HG03520 (cell line): ENCODE results near the gene CCDC57.

Experiments
- ATAC-seq: cut with Tn5 transposase; IDR thresholded peaks from one replicate; pipeline ENCODE4 v1.9.1; 2021; ENCODE audit warnings: mild to moderate bottlenecking, moderate library complexity; ENCODE audit not compliant: unreplicated experiment

CCDC57 gene

DNA sequence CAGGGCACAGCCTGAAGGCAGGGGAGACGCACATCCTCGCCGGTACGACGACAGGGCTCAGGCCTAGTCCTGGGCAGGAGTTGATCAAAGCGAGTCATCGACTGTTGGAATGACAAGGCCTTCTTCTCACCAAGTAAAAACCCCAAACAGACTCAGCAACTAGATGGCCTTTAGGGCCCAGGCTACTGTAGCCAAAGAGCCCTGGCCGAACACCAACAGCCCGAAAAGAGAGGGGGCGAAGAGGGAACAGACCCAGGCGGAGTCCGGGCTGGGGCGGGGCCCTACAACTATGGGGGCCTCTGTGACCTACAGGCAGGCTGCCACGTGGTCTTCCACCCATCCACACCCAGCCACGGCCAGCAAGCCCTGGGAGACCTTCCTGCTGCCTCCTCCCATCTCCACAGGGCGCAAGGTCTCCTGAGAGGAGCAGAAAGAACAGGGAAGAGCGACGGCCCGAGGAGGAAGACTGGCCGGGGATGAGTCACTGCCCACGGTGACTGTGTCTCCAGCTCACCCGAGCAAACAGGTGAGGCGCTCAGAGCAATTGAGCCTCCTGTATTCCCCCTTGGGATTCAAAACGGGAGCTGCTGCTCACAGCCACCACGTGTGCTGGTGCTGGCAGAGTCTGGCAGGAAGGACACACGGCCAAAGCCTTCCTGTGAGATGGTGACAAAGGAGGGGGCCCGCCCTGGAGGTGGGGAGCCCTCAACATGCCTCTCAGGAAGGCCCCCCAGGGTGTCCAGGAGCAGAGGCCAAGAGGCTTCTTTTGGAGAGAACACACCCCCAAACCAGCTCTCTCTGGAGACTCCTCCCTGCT is 33.9 kb upstream of the CCDC57 start:
- no peak for ATAC-seq

DNA sequence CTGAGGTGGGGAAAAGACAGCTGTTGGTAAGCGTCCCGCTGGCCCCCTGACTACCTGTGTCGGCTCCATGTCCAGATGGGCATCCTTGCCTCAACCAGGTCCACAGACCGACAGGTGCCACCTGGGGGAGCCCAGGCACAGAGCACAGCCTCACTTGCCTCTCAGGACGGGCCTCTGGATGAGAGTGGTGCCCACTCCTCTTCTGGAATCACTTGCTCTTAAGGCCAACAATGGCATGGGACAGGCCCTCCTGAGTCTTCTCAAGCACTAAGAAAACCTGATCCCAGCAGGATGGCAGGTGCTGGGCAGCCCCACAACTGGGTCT is 33.4 kb upstream of the CCDC57 start:
- ATAC-seq, result no peak

DNA sequence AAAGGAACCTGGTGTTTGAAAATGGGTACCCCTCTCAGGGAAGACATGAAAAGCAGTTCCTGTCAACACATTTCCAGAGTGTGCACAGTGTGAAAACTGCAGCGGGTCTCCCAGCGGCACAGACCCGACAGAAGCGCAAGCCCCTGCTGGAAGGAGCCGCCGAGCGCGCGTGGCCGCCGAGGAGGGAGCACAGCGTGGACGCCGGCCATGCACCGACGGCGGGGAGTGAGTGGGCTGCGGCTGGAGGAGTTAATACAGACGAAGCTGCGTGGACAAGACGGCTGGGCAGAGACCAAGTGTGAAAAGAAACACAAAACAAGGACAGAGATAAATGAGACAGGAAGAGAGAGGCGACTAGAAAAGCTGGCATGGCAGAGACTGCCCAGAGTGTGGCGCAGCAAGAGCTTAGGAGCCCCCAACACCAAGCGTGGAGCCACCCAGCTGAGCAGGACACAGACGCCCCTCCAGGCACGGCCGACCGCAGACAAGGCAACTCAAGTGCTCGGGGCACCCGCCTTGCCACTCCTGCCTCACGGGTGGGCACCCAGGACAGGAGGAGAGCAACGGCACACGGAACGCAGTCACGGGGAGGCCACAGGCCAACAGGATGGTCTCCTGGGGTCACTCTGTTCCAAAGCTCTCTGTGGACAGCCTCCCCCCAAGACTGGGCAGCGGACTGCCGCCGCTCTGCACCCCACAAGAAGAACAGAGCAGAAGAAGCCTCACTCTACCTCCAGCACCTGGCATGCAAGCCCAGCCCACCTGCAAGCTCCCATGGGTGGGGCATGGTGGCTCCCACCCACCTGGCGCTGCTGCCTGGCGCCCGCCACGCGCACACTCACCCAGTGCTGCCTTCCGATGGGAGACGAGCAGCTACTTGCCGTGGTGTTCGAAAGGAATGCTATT is 32.7 kb upstream of the CCDC57 start:
- ATAC-seq, result no peak

DNA sequence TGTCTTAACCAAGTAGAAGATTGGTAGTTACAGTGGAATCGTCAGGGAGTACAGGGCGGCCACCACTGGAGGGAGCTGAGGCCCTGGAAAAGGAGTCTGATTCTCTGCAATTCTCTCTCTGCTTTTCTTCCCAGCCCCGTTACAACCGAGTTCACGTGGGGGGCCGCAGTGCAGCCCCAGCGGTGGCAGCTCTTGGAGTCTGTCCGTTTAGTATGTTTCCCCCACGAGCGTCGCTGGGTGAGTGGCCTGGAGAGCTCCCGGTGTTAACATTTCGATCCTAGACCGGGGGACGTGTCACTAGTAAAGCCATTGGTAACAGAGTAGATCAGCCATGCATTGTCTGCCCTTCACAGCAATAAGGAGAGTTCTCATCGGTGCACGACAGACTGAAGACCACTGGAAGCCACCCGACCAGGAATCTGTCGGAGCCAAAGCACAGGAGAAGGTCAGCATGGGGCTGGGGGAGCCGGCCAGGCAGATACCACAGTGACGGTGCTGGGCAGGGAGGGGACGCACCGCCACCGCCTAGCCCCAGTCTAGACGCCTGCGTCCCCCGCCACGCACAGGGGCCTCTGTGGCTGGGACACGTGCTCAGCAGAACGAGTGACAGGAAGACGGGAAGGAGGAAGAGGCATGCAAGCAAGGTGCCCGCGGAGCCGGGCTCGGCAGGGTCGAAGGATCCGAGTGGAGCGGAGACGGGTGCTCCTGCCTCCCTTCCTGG is 31.9 kb upstream of the CCDC57 start:
- ATAC-seq, result no peak

DNA sequence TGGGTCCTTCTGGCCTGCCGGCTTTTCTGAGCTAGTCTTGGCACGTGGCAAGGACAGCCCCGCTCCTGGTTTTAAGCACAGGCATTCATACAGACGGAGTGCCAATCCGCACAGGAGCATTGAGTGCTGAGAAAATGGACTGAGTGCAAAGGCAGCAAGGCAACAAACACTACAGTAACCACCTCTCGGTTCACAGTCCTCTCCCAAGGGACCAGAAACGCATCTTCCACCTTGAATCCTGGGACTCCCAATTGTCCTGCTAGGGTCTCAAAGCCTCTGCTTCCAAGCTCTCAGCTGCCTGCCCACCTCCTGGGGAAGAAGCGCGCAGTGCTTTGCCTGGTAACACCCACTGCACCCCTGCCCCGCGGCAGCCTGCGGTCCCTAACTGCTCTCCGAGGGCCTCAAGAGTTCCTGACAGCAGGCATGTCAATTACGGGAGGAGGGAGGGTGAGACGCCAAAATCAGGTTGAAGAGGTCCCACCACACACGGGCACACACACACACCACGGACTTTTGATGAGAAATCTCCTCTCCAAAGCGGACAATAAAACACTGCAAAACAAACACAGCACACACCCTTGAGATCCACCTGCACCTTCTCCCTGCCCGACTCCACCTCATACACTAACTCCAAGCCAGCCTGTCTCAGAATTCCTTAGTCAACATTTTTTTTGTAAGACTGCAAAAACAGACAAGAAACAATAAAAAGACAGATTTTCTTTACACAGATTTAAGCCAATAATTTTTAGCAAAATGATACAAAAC is 31.2 kb upstream of the CCDC57 start:
- ATAC-seq, result no peak

DNA sequence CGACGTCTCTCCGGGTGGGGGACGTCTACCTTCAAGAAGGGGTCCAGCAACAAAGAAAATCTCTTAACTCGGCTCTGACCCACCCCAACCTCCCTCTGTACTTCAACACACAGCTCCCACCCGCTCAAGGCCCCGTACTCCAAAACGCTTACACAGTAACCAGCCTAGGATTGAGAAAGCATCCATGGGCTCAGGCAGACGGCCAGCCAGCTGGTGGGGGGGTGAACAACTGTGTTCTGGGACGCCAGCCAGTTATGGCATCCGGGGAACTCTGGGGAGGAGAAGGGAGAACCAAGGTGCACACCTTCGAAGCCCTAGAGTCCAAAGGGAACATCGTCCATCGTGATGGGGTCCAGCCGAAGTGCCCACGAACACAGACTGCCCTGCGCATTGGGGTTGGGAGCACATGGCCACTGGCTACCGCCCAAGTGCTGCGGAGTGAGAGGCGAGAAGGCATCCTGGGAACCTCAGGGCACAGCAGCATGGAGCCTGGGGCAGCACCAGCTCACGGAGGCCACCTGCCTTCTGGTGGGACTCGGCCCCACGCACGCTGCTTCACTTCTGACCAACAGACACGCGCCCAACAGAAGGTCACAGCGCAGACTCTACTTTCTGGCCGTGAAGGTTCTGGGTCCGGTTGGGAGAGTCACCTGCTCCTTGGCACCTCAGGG is 30.5 kb upstream of the CCDC57 start:
- no peak for ATAC-seq

DNA sequence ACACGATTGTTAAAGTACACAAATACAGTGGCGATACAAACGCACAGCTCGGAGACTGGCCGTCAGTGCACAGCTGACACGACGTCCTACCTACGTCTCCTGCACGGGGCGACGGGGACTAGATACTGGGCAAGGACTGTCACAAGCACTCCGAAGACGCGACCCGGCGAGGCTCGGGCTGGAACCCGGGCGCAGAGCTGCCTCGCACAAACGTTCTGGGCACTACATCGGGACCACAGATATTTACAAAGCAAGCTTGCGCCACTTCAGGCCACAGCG is 30.0 kb upstream of the CCDC57 start:
- no peak for ATAC-seq

DNA sequence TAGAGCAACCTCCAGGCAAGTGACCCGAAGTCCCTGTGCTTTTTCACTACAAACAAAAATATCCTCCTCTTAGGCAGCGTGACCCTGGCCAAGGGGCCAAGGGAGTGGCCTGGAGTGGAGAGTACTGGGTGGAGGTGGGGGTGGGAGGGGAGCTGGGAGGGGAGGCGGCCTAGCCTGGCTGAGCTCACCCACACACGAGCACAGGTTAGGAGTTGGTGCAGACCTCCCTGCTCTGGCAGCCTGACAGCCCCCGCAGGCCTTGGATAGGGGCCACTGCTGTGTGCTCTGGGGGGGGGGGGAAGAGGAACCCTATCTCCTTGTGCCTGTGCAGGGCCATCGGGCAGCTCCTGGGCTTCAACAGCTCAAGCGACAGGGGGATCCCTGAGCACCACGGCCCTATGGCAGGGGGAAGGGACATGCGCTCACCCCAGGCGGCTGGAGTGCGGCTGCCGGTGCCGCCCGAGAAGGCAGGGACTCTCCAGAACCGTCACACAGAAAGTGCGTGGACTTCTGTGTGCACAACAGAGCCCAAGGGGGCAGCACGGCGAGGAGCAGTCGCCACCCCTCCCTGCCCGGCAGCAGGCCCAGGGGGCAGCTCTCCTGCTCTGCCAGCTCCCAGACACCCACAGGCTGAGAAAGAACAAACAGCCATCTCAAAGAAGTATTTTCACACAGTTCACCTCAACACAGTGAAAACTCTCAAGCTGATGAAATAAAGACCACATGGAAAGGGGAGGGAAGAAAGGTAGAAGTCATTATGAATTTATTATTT is 29.5 kb upstream of the CCDC57 start:
- ATAC-seq, result no peak

DNA sequence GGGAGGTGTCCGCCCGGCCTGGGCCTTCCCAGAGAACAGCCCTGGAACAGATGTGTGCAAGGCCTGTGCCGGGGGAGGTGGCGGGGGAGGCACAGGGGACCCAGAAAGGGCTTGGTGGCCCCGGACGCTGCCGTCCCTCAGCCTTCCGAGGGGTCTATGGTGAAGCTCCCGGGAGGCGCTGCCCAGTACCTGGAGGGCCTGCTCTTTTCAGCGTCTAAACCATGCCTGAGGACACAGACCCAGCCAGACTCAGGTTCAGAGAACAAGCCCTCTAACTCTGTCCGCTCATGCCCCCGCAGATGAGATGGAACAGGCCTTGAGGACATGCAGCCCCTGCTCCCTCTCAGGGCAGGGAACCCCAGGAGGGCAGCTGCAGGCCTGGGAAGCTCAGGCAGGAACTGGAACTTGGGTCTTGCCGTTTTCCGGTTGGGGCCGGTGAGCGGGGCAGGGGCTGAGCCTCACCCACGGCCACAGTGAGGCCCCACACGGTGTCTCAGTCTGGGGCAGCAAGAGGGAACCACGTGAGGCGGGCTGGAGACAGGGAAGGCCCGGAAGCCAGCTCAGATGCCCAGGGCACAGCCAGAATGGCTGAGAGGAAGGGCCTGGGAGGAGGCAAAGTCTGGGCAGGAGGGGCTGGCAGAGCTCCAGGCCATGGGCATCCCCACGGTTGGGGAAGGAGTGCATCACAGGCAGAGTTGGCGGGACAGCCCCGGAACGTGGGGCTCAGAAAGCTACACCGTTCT is 28.7 kb upstream of the CCDC57 start:
- no peak for ATAC-seq

DNA sequence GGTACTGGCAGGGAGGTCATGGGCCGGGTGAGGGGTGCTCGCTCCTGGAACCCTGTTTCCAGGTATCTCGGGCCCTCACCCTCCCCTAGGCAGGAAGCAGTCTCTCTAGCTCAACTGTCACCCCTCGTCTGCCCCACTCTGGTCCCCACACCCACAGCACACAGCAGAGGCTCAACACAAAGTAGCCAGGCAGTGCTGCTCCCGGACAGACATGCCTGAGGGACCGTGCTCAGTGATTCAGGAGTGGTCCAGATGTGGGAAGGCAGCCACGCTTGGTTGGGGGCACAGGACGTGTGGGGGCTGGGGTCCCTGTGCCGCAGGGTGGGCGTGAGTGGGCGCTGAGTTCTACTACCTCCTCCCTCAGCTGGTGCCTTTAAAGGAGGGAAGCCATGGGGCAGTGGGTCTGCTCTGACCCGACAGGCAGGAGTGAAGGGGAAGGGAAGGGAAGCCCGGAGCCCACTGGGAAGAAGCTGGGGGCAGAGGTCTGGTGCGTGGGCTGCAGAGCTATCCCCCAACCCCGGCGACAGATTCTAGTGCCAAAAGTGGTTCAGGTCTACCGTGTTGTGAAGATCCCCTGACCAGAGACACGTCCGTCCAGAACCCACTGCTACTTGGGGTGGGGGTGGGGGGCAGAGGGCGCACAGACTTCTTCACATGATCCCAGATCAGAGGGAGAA is 28.0 kb upstream of the CCDC57 start:
- no peak for ATAC-seq

DNA sequence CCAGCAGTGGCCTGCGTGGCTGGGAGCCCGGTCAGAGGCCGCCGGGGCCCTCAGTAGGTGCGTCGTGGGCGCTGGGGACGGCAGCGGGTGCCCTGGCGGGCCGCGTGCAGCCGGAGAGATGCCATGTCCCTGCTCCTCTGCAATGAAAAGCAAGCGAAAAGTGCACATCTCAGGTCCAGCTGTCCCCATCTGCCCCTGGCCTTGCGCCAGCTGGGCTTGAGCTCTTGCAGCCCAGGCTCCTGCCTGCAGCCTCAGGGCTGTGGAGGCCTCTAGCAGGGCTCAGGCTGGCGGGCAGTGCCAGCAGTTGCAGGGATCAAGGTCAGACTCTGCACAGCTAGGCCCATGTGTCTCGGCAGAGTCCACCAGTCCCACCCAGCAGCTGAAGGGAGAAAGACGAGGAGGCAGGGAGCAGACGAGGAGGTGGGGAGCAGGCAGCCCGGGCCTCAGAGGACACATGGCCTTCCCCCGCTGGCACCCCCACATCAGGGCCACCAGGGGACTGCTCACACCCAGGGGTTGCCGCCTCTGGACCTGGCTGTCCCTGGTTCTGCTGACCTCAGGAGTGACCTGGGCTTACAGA is 27.4 kb upstream of the CCDC57 start:
- ATAC-seq, result no peak

DNA sequence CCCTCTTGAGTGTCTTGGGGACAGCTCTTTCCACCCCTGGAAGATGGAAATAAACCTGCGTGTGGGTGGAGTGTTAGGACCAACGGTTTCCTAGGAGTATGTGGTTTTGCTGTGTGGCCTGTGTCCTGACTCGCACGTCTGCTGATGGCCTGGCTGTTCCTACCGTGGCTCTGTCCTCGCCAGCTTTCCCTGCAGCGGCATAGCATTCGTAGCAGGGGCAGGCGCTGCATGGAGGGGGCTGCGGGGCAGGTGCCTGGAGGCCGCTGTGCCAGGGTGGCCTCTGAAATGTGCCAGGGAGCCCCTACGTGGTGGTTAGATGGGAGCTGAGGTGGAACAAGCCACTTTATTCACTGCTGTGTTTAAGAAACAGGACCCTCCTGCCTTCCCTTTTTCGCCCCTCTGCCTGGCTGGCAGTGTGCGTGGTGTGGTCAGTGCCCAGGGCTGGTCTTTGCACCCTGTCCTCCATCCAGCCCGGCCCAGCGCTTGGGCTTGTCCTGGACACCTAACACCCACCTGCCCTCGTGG is 26.8 kb upstream of the CCDC57 start:
- no peak for ATAC-seq

DNA sequence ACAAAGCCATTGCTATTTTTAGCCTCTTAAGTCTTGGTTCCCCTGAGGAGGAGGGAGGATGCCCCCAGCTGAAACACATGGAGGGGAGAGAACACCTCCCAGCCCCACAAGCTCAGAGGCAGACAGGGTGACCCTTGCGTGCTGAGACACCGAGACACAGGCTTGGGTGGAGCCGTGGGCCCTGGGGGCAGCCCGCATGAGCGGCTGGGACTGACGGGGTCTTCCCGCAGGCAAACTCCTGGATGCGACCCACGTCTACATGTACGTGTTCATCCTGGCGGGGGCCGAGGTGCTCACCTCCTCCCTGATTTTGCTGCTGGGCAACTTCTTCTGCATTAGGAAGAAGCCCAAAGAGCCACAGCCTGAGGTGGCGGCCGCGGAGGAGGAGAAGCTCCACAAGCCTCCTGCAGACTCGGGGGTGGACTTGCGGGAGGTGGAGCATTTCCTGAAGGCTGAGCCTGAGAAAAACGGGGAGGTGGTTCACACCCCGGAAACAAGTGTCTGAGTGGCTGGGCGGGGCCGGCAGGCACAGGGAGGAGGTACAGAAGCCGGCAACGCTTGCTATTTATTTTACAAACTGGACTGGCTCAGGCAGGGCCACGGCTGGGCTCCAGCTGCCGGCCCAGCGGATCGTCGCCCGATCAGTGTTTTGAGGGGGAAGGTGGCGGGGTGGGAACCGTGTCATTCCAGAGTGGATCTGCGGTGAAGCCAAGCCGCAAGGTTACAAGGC is 26.0 kb upstream of the CCDC57 start:
- ATAC-seq, result no peak

DNA sequence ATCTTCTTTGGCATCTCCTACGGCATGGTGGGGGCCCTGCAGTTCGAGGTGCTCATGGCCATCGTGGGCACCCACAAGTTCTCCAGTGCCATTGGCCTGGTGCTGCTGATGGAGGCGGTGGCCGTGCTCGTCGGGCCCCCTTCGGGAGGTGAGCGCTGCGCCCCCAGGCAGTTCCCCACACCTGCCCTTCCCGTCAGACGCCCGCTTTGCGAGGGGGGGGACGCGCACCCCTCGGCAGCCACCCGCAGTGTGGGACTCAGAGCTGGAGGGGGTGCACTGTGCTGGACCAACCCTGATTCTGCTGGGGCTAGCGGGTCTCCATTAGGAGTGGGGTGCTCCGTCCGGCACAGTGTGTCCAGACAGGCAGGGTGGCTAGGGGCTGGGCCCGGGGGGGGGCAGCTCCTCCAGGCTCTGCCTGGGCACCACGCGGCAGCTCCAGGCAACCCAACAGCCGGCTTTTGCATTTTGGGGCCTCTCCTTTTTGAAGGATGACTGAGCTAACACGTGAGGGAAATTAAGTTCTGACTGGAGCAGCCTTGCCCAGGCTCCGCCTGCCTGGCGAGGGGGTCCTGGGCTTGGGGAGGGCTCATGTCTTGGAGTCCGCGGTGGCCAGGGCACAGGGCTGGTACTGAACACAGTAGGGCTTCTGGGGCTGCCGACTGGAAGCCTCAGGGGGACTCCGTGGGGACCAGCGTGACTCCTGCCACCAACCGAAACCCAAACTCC is 25.3 kb upstream of the CCDC57 start:
- ATAC-seq, result no peak

DNA sequence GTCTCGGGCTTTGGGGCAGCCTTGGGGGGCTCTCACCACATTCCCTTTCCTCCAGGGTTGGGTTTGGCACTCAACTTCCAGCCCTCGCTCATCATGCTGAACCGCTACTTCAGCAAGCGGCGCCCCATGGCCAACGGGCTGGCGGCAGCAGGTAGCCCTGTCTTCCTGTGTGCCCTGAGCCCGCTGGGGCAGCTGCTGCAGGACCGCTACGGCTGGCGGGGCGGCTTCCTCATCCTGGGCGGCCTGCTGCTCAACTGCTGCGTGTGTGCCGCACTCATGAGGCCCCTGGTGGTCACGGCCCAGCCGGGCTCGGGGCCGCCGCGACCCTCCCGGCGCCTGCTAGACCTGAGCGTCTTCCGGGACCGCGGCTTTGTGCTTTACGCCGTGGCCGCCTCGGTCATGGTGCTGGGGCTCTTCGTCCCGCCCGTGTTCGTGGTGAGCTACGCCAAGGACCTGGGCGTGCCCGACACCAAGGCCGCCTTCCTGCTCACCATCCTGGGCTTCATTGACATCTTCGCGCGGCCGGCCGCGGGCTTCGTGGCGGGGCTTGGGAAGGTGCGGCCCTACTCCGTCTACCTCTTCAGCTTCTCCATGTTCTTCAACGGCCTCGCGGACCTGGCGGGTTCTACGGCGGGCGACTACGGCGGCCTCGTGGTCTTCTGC is 24.6 kb upstream of the CCDC57 start:
- ATAC-seq, result no peak
